ENCODE measurements around the gene SIAH1. TPM values are rescaled to one million over a fixed set of nuclear protein-coding genes. Genes with fewer than 3 reads are reported as not detected.
"Not testable (repeated sequence)": the region's sequence is repeated elsewhere in the genome, so short reads cannot be mapped to it uniquely, and the experiment has no call there.

The SIAH1 gene
- total RNA-seq, 4 donors from 2014 or later, result 21.6 to 31.0 (median 25.9) TPM

DNA sequence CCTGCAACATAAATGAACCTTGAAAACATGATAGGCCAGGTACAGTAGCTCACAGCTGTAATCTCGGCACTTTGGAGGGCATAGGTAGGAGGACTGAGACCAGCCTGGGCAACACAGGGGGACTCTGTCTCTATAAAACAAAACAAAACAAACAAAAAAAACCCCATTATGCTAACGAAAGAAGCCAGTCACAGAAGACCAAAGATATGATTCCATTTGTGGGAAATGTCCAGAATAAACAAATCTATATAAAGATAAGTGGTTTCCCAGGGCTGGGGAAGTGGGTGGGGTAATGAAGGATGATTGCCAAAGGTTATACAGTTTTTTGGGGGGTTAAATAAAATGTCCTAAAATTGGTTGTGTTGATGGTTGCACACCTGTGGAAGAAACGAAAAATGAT lies 36.5 kb upstream of the SIAH1 start:
- Histone ChIP-seq H3K27ac (replicated peaks in 1 of 4) (no peak overlapping the region), H3K4me1 (no peaks in the 10 kb centered on the region), H3K27me3 (no peaks in the 10 kb centered on the region), H3K36me3 (no peaks in the 10 kb centered on the region), H3K4me3 (no peak overlapping the region), H3K9me3 (no peaks in the 10 kb centered on the region)
- intact Hi-C loops (cut with DNase I), result no loop called here
- no peak for DNase-seq (ENCODE audit: extremely low spot score)
- 69% methylated on average over 3 of the region's 3 CpGs for WGBS
- no peak for TF ChIP-seq POLR2A (IDR thresholded peaks at IDR 0.05; ENCODE audit: low read depth)
- TF ChIP-seq, protein P1, sequence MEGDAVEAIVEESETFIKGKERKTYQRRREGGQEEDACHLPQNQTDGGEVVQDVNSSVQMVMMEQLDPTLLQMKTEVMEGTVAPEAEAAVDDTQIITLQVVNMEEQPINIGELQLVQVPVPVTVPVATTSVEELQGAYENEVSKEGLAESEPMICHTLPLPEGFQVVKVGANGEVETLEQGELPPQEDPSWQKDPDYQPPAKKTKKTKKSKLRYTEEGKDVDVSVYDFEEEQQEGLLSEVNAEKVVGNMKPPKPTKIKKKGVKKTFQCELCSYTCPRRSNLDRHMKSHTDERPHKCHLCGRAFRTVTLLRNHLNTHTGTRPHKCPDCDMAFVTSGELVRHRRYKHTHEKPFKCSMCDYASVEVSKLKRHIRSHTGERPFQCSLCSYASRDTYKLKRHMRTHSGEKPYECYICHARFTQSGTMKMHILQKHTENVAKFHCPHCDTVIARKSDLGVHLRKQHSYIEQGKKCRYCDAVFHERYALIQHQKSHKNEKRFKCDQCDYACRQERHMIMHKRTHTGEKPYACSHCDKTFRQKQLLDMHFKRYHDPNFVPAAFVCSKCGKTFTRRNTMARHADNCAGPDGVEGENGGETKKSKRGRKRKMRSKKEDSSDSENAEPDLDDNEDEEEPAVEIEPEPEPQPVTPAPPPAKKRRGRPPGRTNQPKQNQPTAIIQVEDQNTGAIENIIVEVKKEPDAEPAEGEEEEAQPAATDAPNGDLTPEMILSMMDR (IDR thresholded peaks at IDR 0.05), result no peak
- no peak for TF ChIP-seq EP300 (IDR thresholded peaks at IDR 0.05)
- TF ChIP-seq POLR2AphosphoS5 (IDR thresholded peaks at IDR 0.05), result no peak

DNA sequence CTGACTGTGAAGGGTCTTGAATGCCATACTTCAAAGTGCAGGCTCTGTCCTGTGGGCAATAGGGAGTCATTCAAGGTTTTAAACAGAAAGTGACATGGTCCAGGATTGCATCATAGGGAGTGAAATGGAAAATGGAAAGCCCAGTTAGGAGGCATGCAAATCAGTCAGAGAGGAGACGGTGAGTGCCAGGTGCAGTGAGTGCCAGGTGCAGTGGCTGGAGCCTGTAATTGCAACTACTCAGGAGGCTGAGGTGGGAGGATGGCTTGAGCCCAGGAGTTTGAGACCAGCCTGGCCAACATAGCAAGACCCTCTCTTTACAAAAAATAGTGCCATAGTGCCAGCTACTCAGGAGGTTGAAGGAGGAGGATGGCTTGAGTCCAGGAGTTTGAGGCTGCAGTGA lies 35.2 kb upstream of the SIAH1 start:
- Histone ChIP-seq H3K27ac (replicated peaks in 1 of 4) (no peak overlapping the region), H3K9me3 (no peaks in the 10 kb centered on the region), H3K36me3 (no peaks in the 10 kb centered on the region), H3K4me3 (no peak overlapping the region), H3K27me3 (no peaks in the 10 kb centered on the region), H3K4me1 (no peaks in the 10 kb centered on the region)
- no peak for TF ChIP-seq POLR2AphosphoS5 (IDR thresholded peaks at IDR 0.05)
- TF ChIP-seq, protein P1 (IDR thresholded peaks at IDR 0.05), result no peak
- intact Hi-C loops (cut with DNase I), result no loop called here
- WGBS, result 93% methylated on average over 1 of the region's 1 CpG
- no peak for DNase-seq (ENCODE audit: extremely low spot score)

DNA sequence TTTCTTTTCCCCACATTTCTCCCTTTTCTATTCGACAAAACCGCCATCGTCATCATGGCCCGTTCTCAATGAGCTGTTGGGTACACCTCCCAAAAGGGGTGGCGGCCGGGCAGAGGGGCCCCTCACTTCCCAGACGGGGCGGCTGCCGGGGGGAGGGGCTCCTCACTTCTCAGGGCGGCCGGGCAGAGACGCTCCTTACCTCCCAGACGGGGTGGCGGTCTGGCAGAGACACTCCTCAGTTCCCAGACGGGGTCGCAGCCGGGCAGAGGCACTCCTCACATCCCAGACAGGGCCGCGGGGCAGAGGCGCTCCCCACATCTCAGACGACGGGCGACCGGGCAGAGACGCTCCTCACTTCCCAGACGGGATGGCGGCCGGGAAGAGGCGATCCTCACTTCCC lies 31.4 kb upstream of the SIAH1 start:
- DNase-seq (ENCODE audit: extremely low spot score); H3K36me3 ChIP-seq; H3K4me1 ChIP-seq; intact Hi-C loops (cut with DNase I); H3K27ac ChIP-seq (replicated peaks in 1 of 4); H3K27me3 ChIP-seq; H3K4me3 ChIP-seq; H3K9me3 ChIP-seq: not testable (repeated sequence)
- 95% methylated on average over 12 of the region's 29 CpGs for WGBS

DNA sequence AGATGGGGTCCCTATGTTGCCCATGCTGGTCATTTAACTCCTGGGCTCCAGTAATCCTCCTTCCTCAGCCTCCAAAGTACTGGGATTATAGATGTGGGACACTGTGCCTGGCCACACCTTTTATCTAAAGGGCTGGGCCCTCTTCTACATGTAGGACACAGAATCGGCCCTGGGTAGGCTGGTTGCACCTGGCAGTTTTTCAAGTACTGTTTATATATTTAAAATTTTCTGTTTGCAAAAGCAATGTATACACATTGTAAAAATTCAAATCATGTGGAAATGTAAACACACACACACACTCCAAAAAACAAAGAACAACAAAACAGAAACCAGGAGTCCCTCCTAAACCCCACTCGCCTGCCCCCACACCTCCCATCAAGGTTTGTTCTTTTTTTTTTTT lies 28.1 kb upstream of the SIAH1 start:
- intact Hi-C loops (cut with DNase I), result no loop called here
- no peaks in the 10 kb centered on the region for H3K27me3 ChIP-seq
- TF ChIP-seq, protein P1 (IDR thresholded peaks at IDR 0.05), result no peak
- TF ChIP-seq EP300 (IDR thresholded peaks at IDR 0.05) (no peak), POLR2A (IDR thresholded peaks at IDR 0.05; ENCODE audit: low read depth) (no peak), POLR2AphosphoS5 (IDR thresholded peaks at IDR 0.05) (no peak)
- H3K9me3 ChIP-seq, result no peaks in the 10 kb centered on the region
- no peak for DNase-seq (ENCODE audit: extremely low spot score)
- H3K4me3 ChIP-seq, result no peak overlapping the region
- 88% methylated on average over 2 of the region's 2 CpGs for whole genome bisulfite sequencing
- H3K27ac ChIP-seq (replicated peaks in 1 of 4), result no peak overlapping the region
- H3K36me3 ChIP-seq, result no peaks in the 10 kb centered on the region
- peaks cover 0 to 4% (median 0%) of the 10 kb centered on the region in 4 donors for H3K4me1 ChIP-seq

DNA sequence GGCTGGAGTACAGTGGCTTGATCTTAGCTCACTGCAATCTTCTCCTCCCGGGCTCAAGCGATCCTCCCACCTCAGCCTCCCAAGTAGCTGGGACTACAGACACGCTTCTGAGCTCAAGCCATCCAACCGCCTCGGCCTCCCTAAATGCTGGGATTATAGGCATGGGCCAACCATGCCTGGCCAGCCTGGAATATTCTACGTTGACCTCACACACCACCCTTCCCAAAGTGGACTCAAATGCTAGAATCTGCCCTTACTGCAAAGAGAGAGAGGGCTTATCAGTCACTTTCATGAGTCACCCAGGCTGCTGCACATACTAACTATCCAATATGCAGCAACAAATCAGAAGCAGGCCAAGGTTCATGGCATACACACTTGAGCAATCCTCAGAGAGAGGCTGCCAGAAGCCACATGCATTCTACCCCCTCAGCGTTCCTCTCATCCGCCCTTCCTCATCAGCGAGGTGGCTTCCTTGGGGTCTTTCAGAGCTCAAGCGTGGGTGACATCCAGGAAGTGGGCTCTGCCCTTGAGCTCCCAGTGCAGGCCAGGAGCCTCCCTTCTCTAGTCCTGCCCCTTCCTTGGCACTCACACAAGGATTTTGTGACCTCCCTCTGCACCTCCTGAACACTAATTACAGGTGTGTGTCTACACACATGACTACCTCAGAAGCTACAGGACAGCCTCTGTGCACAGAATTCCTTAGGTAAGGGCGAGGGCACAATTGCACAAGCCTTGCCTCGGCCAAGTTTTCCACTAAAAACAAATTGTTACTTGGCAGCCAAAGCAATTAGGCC lies 24.8 kb upstream of the SIAH1 start:
- intact Hi-C loops (cut with DNase I), result no loop called here
- Histone ChIP-seq H3K36me3 (no peaks in the 10 kb centered on the region), H3K4me1 (peaks cover 0 to 4% (median 0%) of the 10 kb centered on the region in 4 donors), H3K27ac (replicated peaks in 1 of 4) (no peak overlapping the region), H3K4me3 (no peak overlapping the region), H3K9me3 (no peaks in the 10 kb centered on the region), H3K27me3 (no peaks in the 10 kb centered on the region)
- DNase-seq (ENCODE audit: extremely low spot score), result no peak
- WGBS, result 90% methylated on average over 11 of the region's 12 CpGs
- TF ChIP-seq POLR2AphosphoS5 (IDR thresholded peaks at IDR 0.05) (no peak), EP300 (IDR thresholded peaks at IDR 0.05) (no peak), POLR2A (IDR thresholded peaks at IDR 0.05; ENCODE audit: low read depth) (no peak)
- TF ChIP-seq, protein P1 (IDR thresholded peaks at IDR 0.05), result no peak
